Stimulated activated CD4-positive, alpha-beta T cell treated with anti-CD3 and anti-CD28 coated beads, Interleukin-15, amount 100 ng/mL, for 24 hours (primary cell): ENCODE data around the gene VDR.

Experiments
- DNase-seq: peaks from one replicate; pipeline ENCODE4 v3.0.0-alpha.2; 2020

VDR gene

DNA sequence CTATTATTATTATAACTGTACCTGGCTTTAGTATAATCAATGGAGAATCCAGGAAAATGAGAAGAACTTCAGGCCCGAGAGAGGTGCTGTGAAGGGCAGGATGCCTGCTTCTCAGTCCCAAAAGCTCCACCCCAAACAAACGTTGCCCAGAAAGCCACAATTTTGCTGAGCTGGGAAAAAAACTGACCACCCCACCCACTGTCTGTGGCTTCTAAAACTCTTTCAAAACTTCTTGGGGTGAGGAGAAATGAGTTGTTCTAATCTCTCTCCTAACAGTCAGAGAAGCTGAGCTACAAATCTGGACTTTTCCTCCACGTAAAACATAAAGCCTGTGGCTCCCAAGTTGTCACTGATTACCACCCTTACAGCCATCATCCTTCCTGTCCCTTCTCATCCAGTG lies 13.4 kb downstream of the VDR start:
- DNase-seq = no peak

DNA sequence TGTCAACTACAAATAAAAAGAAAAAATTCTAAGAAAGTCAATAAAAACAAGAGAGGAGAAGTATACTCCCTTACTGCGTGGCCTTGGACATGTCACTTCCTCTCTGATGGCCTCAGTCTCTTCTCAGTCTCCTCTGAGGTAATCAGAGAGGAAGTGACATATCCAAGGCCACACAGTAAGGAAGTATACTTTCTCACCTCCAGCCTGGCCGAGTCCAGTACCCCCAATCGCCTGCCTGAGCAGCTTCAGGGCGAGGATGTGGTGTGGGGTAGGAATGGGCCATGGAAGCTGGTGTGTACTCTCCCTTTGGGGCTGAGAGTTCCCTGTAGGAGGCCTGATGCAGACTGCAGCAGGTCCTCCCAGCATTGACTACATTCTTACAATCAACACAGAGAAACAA lies 15.8 kb downstream of the VDR start:
- no peak for DNase-seq

DNA sequence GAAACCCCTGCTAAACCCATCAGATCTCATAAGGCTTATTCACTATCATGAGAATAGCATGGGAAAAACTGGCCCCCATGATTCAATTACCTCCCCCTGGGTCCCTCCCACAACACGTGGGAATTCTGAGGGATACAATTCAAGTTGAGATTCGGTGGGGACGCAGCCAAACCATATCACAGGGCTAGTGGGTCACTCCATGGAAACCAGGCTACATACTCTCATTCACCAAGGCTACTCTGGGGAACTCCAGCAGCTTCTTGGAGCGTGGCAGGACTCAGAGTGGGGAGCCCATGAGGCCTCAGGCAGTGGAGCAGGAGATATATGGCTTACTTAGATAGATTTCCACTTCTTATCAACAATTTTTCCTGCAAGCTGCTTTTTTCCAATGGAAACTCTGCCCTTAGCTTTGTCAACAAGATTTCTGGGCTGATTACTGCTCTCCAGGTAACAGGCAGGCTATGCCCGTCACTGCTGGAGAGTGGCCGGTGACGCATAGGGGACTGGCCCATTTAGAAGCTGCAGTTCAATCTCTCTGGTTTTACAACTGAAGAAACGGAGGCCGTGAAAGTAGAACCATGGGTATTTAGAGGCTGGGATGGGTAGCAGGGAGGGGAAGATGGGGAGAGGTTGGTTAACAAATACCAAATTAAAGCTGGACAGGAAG lies 16.5 kb downstream of the VDR start:
- no peak for DNase-seq

DNA sequence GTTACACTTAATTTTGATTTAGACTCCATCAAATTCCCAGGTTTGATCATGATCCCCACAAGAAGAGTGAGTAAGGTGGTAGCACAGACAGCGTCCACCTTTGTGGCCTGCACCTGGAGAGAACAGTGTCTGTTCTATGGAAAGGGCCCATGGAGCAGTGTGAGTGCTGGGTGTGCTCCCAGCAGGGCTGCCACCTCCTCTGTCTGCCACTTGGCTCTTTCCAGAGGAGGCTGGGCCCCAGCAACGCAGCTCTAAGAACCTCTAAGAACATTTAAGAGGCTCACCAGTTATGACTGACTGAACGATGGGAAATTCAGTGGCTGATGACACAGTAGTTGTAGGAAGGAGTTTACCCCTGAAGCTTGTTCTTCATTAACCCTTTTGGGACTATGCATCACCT lies 17.3 kb downstream of the VDR start:
- no peak for DNase-seq

DNA sequence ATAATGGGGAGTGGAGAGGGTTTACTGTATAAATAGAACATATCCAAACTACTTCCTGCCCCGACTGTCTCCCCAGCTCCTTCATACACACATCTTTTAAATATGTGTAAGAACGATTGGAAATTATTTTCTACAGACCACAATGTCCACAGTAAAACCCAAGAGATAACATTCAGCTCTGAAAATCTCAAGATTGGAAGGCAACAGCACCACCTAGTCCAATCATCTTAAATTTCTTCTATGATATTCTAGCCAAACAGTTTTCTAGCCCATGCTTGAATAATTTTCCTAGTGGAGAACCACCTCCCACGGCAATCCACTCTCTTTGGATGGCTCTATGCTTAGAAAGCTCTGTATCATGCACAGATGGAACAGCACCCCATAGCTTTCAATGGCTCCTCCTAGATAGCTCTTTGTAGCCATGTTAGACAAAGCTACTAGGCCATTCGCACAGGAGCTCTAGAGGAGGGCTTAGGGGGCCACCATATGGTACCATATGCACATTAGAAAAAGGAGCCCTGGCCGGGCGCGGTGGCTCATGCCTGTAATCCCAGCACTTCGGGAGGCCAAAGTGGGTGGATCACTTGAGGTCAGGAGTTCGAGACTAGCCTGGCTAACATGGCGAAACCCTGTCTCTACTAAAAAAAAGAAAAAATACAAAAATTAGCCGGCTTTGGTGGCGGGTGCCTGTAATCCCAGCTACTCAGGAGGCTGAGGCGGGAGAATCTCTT lies 18.1 kb downstream of the VDR start:
- DNase-seq = no peak

DNA sequence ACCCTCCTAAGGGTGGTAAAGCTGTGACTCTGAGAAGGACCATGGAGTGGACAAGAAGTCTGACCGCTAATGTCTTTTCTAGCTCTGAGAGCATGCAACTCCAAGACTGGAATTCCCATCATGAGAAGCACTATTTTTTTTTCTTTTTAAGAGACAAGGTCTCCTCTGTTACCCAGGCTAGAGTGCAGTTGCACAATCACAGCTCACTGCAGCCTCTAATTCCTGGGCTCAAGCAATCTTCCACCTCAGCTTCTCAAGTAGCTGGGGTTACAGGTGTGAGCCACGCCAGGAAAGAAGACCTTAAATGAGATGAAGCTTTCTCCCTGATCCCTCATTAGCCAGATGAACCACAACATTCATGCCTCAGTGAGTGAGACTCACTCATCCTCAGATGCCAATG lies 19.2 kb downstream of the VDR start:
- no peak for DNase-seq

DNA sequence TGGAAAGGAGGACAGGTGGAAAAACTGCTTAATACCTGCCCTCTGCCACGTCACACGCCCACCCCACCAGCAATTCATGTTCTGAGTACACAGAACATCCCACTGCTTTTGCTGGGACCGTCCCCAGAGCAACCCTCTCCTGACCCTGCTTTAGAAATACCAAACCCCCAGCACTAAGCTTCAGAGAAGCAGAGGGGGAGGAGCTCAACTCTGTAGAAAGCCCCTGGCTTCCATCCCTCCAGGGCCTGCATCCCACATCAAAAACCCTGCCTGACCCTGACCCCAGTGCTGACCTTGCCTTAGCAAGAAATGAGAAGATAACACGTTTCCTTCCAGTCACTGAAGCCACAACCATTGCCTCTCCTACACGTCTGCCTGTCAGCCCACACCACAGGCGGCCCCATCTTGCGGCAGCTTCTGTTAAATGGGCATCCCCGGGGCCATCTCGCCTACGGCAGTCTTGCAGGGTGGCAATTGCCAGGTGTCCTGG lies 19.7 kb downstream of the VDR start:
- peak; percentile 94 for DNase-seq

DNA sequence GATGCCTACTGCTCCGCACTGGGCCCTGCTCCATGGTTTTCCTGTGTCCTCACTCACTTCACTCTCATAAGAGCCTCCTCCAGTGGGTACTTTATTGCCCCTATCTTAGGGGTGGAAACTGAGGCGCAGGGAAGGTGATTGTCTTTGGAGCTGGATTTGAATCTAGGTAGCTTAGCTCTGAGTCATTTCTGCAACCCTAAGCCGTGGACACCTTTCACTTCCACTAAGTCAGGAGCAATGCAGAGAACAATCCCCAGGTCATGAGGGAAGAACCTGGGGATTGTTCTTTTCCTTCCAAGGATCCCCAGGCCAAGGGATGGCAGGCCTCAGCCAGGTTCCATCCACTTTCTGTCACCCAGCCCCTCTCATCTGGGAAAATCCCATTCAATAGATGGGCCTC lies 20.3 kb downstream of the VDR start:
- no peak for DNase-seq

DNA sequence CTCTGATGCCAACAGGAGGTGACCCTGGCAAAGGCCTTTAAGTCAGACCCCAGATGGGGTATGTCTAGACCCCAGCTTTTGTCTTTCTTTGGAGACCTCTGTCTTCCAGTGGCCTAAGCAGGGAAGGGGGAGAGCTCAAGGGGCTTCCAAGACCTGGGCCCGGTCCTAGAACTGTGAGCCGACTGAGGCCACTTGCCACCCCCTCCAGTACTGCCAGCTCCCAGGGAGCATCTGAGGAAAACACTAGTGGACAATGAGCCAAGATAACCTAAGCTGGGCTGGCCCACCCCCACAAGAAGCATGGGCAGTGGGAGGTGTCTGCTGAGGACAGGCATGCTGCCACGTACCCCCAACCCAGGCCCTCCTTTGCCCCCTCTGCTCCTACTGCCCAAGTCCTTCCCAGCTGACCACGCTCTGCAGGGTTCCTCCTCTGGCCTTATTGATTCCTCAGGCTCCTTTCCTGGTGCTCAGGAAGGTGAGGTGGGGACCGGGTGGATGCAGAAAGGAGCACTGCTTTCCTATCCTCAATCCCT lies 21.1 kb downstream of the VDR start:
- no peak for DNase-seq

DNA sequence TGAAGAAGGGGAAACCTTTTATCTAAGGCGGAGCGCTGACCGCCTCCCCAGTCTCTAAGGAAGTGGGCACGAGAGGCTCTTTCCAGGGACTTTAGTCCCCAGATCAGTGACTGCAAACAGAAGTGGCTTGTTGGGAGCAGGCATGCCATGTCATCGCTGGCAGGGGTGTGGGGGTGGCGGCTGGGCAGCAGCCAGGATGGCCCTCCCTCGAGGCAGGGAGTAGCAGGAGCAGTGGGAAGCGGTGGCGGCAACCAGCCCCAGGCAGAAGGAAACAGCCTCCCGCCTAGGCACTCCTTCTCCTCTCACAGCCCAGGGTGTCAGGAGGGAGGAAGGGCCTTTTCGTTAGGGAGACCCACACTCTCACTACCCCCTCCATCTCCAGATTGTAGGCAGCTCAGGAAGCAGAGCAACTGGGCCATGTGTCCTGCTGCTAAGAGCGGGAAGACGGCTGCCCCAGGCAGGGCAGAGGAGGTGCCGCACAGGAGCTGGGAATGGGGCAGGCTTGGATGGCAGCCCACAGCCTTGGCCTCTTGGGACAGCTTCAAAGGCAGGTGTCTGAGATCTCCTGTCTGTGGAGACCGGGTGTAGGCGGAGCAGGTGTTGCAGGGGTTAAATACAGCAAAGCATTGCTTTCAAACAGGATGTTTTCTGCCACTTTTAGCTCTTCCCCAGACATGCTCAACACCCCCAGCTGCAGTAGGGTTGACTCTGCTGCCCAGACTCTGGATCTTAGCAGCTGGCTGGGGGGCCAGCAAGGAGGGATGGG lies 21.8 kb downstream of the VDR start:
- DNase-seq = peak; percentile 62

DNA sequence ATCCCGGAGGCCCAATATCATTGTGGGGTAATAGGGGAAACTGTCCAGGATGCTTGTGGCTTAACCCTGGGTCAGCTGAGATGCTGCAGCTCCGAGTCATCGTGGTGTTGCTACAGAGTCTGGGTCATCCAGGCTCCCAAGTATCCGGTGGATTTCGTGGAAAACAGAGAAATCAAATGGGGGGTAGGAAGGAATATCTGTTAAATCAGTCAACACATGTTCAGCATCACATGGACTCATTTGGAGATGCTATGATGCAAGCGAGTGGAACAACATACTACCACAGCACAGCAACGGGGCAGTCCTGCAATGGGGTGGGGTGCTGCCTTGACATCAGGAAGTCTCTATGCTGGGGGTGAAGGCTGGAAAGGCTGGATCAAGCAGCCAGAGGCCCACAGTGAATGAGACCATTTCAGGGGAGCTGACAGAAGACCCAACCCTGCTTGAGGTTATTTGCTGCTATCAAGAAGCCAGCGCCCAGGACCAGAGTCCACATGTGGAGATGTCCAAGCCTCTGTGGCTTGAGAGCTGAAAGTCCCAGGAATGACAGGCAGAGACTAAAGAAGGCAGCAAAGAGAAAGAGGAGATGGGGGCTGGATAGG lies 22.9 kb downstream of the VDR start:
- DNase-seq = no peak

DNA sequence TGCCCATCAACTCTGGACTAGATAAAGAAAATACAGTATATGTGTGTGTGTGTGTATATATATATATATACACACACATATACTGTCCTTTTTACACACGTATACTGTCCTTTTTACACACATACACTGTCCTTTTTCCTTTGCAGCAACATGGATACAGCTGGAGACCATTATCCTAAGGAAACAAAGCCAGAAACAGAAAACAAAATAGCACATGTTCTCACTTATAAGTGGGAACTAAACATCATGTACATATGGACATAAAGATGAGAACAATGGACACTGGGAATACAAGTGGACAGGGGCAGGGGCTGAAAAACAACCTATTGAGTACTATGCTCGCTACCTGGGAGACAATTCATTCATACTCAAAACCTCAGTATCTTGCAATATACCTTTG lies 23.7 kb downstream of the VDR start:
- DNase-seq = no peak

DNA sequence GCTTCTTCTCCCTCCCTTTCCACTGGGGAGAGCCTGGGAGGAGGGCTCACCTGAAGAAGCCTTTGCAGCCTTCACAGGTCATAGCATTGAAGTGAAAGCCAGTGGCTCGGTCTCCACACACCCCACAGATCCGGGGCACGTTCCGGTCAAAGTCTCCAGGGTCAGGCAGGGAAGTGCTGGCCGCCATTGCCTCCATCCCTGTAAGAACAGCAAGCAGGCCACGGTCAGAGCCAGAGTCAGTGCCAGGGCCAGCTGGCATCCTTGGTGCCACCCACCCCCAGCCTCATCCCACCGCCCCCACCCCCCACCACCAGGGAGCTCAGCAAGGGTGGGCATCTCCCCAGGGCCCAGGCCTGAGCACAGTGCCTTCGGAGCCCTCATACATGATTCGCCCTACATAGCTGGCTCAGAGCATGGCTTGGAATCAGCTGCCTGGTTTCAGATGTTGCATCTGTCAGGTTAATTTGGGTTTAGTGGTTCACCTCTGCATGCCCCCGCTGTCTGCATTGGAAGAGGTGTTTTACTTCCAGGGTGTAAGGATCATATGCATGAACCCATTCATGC lies 25.8 kb downstream of the VDR start:
- DNase-seq = no peak

DNA sequence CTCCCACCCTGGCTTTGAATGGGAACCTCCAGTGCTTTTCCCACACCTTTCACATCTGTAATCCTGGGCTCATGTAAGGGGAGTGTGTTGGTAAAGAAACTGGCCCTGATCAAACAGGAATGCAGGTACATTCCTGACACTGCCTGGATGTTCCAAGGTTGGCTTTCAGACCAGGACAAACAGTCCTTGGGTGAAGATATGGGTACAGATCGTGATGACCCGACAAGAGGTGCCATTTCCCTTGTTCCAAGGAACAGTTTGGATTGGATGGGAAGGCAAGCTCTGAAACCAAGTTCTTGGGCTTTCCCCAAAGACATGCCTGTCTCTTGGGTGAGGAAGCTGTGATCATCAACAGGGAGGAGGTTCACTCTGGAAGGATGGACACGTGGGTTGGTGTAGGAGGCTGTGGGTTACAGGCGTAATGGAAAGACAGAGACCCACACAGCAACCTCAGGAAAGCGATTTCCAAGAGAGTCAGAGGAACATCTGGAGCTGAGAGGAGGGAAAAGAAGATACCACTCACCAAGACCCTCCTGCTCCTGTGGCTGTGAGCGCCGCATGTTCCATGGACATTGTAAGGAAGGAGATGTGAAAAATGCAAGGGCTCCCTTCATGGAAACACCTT lies 26.4 kb downstream of the VDR start:
- no peak for DNase-seq

DNA sequence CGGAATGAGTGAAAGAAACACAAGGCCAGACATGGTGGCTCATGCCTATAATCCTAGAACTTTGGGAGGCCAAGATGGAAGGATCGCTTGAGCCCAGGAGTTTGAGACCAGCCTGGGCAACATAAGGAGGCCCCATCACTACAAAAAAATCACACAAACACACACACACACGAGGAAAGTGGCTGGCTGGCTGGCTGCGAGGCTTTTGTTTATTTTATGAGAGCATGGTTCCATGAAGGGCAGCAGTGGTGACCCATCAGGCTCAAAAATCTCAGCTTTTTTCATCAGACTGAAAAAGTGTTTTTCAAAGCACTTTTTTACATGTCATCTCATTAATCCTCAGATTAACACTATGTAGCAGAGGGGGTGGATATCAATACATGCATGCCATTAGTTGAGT lies 27.7 kb downstream of the VDR start:
- DNase-seq = no peak

DNA sequence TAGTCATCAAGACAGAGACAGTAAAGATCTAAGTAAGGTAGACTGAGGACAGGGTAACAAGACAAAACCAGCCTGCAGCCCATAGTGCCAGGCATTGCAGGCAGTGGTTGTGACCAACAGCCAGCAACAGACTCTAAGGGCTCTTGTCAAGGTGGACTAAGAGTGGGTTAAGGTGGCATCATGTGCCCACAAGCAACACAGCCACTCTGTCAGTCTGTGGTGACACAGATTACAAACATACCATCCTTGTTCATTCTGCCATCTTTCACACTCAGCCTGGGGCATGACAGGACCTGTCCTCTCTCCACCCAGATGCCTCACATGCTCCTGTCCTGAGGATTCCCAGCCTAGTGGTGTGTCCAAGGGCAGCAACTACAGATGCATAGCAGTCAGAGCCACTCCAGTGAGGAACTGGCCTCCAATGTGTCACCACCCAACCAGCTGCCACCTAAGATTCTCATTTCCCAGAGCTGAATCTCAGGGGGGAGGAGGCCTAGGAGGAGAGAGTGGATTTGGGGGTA lies 28.3 kb downstream of the VDR start:
- DNase-seq = no peak

DNA sequence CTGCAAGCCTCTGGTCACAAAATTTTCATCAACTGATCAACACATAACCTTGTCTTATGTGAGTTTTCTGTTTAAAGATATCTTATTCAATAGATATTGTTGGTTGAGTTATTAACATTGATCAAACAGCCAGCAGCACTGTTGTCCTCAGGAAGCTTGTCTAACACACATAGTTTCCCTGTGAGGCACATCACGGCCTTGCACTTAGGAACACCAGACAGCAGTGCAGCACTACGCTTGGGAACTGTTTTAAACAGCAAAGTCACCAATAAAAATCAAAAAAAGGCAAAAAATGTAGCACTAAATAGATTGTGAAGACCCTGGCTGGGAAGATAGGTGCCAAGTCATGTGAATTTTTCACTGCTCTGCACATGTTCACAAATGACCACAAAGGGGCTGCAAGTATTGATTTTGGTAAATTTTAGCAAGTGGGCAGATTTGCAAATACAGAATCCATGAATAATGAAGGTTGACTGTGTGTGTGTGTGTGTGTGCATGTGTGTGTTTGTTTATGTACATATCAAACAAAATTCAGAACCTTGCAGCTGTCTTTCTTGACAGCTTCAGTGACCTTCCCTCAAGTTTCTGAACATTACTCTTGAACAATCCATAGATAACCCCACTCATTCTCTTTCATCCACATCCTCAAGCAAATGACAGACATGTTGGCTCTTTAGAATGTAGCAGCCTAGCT lies 28.9 kb downstream of the VDR start:
- no peak for DNase-seq

DNA sequence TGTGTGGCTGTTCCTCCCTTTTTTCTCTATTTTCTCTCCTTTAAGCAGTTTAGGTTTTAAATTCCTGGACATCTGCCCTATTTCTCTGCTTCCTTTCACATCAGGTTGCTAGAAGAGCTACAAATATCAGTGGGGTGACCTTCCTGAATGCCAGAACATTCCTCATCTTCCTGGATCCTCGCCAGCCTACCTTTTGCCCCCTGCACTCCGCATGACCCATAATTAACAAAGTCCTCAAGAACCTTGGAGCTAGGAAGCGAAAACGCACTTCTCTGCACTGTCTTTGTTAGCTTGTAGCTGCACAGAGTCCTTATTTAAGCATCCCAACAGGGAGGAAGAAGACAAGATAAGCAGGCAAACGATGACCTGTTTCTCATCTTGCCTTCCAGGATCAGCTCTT lies 30.5 kb downstream of the VDR start:
- DNase-seq = no peak

DNA sequence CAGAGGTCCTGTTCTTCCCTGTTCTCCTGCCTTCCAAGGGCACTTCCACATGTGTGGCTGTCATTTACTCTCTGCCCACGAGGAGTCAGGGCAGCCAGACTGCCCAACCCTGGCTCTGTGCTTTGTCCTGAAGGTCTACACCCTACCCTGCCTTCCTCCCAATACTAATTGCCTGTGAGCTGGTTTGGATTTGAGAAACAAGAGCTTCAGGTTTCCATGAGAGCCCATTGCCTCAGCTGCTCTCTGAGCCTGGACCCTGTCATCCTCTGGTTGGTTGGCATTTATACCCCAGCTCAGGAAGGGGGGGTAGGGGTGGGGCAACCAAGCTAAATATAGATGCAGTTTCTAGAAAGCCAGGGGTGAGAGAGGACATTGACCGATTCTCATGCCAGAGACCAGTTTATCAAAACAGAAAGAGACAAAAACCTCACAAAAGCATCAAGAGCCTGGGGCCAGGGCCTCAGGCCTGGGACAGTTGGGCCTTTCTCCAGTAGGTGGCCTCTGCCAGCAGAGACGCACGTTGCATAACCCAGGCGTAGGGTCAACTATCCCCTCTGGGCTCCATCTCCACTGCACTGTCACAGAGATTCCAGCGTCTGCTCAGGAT lies 34.5 kb downstream of the VDR start:
- DNase-seq = no peak

DNA sequence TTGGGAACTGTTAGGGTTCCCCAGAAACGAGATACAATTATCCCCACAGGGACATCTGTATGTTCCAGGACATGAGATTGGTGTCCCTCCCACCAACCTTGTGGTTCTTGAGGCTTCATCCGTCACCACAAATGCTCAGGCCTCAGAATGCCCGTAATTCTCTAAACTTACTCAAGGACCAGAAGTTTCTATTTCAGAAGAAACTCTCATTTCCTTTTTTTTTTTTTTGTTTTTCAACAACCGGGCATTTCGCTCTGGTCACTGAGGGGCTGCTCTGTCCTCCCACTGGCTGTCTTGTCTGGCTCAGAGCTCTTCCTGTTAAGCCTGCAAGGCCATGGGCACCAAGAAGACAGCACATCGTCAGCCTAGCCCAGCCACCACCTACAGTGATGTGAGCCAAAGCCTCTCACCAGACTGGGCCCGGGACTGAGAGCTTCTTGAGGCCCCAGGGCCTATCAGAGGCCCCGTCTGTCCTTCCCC lies 36.2 kb downstream of the VDR start:
- no peak for DNase-seq

DNA sequence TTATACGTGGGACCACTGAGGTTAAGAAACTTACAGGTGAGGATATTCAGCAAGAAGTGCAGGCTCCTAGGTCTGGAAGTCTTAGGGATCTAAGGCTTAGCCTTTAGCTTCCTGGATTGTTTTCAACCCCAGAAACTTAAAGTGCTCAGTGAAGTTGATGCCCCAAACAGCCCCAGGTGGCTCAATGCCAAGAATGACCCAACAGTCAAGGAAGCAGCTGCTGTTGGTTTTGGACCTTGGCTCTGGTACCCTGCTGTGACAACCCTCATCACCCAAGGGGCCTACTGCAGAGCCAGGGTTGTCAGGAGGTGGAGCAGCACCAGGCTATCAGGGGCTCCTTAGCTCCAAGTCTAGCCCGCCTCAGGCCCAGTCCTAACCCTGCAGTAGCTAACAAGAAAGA lies 36.8 kb downstream of the VDR start:
- no peak for DNase-seq
